Panc1 (cell line): Measurements from ENCODE around the gene ARL15.

ENCODE experiments used
- CTCF ChIP-seq: fragments of 450-650 bp; IDR thresholded peaks from 2 replicates; pipeline ENCODE4 v1.5.1; 2017; ENCODE audit warnings: mild to moderate bottlenecking
- POLR2AphosphoS5 ChIP-seq: IDR thresholded peaks from 2 replicates; pipeline ENCODE4 v1.6.1; 2012; ENCODE audit warnings: mild to moderate bottlenecking, low read depth, low read length, moderate library complexity
- SIN3A ChIP-seq: IDR thresholded peaks from 2 replicates; pipeline ENCODE4 v1.6.1; 2012; ENCODE audit warnings: low read depth, mild to moderate bottlenecking, low read length, moderate library complexity, borderline replicate concordance; ENCODE audit not compliant: insufficient read depth
- TF ChIP-seq, protein P1 (sequence below), 2 experiments: IDR thresholded peaks; 2 replicates each; pipeline ENCODE4 v1.6.1; 2011 to 2012; ENCODE audit warnings: low read depth in 2 of 2, control low read depth in 1 of 2, low read length in 1 of 2, mild to moderate bottlenecking in 1 of 2, moderate library complexity in 1 of 2; ENCODE audit not compliant: insufficient read depth in 1 of 2

GRCh38 chr5:53956196-53956595 is 354.2 kb downstream of the ARL15 start:
- TF ChIP-seq, protein P1, sequence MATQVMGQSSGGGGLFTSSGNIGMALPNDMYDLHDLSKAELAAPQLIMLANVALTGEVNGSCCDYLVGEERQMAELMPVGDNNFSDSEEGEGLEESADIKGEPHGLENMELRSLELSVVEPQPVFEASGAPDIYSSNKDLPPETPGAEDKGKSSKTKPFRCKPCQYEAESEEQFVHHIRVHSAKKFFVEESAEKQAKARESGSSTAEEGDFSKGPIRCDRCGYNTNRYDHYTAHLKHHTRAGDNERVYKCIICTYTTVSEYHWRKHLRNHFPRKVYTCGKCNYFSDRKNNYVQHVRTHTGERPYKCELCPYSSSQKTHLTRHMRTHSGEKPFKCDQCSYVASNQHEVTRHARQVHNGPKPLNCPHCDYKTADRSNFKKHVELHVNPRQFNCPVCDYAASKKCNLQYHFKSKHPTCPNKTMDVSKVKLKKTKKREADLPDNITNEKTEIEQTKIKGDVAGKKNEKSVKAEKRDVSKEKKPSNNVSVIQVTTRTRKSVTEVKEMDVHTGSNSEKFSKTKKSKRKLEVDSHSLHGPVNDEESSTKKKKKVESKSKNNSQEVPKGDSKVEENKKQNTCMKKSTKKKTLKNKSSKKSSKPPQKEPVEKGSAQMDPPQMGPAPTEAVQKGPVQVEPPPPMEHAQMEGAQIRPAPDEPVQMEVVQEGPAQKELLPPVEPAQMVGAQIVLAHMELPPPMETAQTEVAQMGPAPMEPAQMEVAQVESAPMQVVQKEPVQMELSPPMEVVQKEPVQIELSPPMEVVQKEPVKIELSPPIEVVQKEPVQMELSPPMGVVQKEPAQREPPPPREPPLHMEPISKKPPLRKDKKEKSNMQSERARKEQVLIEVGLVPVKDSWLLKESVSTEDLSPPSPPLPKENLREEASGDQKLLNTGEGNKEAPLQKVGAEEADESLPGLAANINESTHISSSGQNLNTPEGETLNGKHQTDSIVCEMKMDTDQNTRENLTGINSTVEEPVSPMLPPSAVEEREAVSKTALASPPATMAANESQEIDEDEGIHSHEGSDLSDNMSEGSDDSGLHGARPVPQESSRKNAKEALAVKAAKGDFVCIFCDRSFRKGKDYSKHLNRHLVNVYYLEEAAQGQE (IDR thresholded peaks at IDR 0.05; ENCODE audit: insufficient read depth in 1 of 2, low read depth in 2 of 2, low read length in 1 of 2), result no peak
- no peak for TF ChIP-seq CTCF
- no peak for TF ChIP-seq POLR2AphosphoS5
- TF ChIP-seq SIN3A, result no peak
